HG02763 (cell line): ENCODE results near the gene ANTXR1.

Experiments used
- ATAC-seq: cut with Tn5 transposase; IDR thresholded peaks from one replicate; pipeline ENCODE4 v1.9.1; 2021; ENCODE audit warnings: mild to moderate bottlenecking, moderate library complexity; ENCODE audit not compliant: unreplicated experiment

Gene ANTXR1

DNA sequence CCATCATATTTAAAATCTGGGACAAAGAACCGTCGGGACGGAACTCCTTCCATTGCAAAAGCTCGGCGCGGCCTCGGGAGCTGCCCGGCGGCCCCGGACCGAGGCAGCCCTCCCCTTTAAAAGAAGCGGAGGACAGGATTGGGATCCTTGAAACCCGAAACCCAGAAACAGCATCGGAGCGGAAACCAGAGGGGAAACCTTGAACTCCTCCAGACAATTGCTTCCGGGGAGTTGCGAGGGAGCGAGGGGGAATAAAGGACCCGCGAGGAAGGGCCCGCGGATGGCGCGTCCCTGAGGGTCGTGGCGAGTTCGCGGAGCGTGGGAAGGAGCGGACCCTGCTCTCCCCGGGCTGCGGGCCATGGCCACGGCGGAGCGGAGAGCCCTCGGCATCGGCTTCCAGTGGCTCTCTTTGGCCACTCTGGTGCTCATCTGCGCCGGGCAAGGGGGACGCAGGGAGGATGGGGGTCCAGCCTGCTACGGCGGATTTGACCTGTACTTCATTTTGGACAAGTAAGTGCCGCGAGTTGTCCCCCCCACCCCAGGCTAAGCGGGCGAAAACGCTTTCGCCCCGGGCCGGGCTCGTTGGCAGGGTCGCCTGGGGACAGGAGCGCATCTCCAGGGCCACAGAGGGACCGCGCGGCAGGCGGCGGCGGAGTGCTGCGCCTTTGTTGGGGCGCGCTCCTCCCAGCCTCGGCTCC, at the start of gene ANTXR1:
Gene ANTXR1 (plus strand): TSS at position 38 of the 698 bp plus-strand sequence. CDS start 321 bp downstream, at position 359.
- ATAC-seq: no peak

GRCh38 chr2:68964282-68964681, 48.7 kb upstream of the ANTXR1 start:
- no peak for ATAC-seq

DNA sequence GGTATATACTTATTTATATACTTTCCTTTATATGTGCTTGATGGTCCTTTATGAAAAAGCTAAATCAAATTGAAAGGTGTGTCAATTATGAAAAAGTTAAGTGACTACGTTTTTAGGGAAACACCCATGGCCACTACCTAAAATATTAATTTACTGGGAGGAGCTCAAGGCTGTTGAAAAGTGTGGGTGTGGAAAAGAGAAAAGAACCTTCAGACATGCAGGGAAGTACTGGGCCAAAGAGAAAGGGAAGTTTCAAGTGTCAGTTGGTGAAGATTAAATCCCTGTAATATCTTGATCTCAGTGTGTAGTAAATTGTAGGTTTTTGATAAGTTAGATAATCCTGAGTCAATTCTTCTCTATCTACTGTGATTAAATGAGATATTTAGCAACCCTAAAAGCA, 44.8 kb upstream of the ANTXR1 start:
- no peak for ATAC-seq

DNA sequence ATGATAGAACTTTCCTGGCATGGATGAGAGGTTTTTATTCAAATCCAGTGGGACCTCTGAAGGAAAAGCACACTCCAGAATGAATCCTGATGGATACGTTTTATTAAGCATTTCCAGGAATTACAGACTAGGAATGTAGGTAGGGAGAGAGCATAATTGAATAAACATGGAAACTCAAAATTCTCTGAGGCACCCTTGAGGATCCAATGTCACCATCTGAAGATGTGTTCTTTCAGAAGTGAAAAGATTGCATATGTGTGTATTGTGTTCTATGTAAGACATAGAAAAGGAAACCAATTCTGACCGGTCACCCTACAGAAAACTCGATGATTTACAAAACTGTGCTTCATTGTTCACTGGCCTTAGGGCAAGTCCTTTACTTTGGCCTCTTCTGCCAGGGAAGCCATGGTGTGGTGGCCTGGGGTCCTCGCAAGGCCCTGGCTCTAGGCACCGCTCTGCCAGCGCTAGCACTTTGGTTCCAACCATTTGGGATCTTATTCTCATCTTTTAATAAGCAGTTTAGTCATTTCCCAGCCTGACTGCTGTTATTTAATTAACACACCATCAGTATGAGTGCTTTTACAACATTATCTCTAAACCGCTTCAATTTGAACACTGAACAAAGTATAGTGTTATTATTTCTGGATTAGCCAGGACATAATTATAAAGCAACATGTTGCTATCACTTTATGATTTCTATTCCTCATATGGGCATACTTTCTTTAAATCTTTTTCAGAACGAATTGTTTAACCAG, 43.1 kb upstream of the ANTXR1 start:
- ATAC-seq: no peak

- no peak for ATAC-seq
Measured at GRCh38 chr2:68970566-68971265, 42.3 kb upstream of the ANTXR1 start.

DNA sequence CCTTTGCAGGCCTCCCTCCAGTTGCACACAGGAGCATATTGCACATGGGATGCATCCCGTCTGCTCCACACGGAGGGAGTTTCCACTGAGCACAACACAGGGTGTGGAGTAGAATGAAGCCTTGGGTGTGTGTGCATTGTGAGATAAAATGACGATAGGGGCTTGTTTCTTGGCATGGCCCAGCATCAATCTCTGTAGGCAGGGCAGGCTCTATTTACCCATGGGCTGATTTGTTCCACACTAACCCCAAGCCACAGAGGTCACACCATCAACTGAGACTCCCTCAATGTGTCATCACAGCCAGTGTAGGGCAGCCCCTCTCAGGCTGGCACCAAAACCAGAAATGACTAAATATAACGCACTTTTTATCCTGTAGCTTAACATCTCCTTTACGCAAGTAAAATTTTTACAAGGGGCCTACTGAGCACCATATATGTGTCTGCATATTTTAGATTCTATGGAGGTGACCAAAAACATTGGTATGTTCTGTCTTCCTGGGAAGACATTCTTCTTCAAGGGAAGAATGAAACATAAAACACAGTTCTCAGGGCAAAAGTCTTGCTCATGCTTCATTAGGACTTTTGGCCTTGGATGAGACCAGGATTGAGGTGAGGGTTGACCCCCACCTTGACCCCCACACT, 41.3 kb upstream of the ANTXR1 start:
- no peak for ATAC-seq

- no peak for ATAC-seq
Measured at GRCh38 chr2:68974251-68974650, 38.7 kb upstream of the ANTXR1 start, which contains the start of gene GKN1. Gene GKN1 (plus strand): TSS chr2:68974636. CDS start chr2:68974678, 42 bp downstream.

- no peak for ATAC-seq
Measured at GRCh38 chr2:68974946-68975665, 37.9 kb upstream of the ANTXR1 start.

- ATAC-seq: no peak
Measured at GRCh38 chr2:68975844-68976243, 37.1 kb upstream of the ANTXR1 start.

DNA sequence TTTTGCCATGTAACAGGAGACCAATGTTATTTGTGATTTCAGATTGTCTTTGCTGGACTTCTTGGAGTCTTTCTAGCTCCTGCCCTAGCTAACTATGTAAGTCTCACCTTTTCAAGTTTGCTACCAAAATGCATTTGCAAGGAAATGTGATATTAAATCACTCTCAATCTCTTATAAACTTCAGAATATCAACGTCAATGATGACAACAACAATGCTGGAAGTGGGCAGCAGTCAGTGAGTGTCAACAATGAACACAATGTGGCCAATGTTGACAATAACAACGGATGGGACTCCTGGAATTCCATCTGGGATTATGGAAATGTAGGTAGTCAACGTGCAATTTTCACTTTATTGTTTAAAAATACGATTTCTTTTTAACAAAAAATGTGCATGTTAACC, 35.5 kb upstream of the ANTXR1 start:
- ATAC-seq: no peak

DNA sequence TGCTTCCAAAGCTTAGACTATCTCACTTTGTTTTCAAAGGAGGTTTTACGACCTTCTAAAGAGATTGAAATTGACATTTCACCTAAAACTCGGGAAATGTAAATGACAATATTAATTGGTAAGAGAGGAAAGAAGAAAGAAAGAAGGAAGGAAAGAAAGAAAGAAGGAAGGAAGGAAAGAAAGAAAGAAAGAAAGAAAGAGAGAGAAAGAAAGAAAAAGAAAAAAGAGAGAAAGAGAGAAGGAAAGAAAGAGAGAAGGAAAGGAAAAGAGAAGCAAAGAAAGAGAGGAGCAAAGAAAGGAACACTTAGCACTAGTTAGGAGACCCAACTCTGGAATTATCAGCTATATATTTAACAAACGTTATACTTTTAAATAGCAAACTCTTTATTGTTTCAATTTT, 34.9 kb upstream of the ANTXR1 start:
- no peak for ATAC-seq

- no peak for ATAC-seq
Measured at GRCh38 chr2:68980956-68981355, 32.0 kb upstream of the ANTXR1 start.

DNA sequence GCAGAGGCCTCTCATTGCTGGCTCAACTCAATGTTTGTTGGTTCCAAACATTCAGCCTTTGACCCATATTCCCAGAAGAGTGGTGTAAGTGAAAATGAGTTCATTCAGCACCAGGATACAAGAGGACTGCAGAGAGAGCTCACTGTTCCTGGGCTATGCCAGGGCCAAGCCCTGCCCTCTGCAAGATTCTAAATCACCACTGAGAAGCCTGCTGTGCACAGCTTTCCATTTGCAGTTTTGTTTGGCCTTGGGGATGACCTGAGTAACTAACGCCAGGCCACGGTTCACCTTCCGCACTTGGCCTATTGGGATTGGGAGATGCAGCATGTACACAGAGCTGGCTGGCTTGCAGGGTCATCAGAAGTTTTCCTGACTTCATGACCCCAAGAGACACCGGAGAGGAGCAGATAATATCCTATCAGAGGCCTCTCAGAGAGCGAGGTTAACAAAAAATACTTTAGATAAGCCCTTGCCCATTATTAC, 25.9 kb upstream of the ANTXR1 start:
- ATAC-seq: no peak

DNA sequence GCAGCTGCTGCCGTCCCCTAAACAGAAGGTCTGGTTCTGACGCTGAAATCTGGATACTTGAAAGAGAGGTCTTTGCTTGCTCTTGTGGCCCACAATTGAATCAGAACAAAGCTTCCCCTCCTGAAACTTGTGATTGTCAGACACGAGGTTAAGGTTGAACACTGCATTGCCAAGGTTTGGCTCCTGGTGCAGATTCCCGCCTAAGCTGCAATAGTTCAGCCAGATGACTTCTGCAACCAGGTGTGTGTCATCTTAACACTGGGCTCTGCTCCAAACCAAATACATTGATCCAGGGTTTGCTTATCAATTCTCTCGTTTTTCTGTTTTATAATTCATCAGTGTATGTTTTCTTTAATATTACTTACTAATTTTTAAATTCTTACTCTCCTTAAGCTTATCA, 23.9 kb upstream of the ANTXR1 start:
- no peak for ATAC-seq

- no peak for ATAC-seq
Measured at GRCh38 chr2:68992341-68992740, 20.6 kb upstream of the ANTXR1 start.

- no peak for ATAC-seq
Measured at GRCh38 chr2:68992933-68993332, 20.0 kb upstream of the ANTXR1 start.

- ATAC-seq: no peak
Measured at GRCh38 chr2:68993660-68994059, 19.3 kb upstream of the ANTXR1 start.

DNA sequence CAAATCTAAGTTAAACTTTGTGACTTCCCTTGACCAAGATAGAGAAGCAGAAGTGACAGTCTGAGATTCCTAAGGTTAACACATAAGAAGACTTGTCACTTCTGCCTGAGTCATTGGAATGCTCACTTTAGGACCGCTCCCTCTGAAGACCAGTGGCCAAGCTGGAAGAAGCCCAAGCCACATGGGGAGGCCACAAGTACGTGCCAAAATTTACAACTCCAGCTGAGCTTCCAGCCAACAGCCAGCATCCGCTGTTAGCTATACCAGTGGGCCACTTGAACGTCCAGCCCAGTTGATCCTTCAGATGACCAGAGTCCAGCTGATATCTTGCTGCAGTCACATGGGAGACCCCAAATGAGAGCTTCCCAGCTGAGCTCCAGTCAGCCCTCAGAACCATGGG, 18.1 kb upstream of the ANTXR1 start:
- no peak for ATAC-seq

DNA sequence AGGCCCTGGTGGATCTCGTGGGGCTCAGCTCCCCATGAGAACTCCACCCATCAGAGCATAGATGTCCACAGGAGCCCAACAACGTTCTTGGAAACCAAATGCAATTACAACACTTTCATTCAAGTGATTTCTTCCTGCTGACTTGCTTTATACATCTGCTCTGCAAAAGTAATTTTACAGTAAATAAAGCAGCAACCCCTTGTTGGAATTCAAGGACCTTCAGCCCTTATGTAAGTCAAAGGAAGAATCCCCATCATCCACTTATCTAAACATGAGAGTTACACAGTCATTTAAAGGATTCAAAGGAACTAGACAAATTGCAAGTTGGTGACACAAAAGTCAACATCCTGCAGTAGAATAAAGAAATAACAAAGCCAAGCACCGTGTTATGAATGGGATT, 17.1 kb upstream of the ANTXR1 start:
- ATAC-seq: no peak

- no peak for ATAC-seq
Measured at GRCh38 chr2:68997401-68997800, 15.6 kb upstream of the ANTXR1 start.
